GM12878 (cell line): ENCODE data around the gene CCDC15. TPM values are rescaled to one million over a fixed set of nuclear protein-coding genes. Genes with fewer than 3 reads are reported as not detected.

Source experiments
- ATAC-seq: fragments of 200-7000 bp; cut with Tn5 transposase; 3 replicates; pipeline ENCODE4 v1.9.1; 2020; ENCODE audit warnings: mild to moderate bottlenecking, moderate library complexity
- BruUV-seq: library from RNA; stranded (reverse); fragments of 400-500 nt; replicated peaks from 2 replicates; lab custom pipeline; 2021; lab: Mats Ljungman, UMichigan
- CTCF ChIA-PET: fragments of 300-600 bp; sonication (Branson Sonifier 250); formaldehyde crosslinking; extraction: SDS; loops from one replicate; lab custom pipeline; 2021; ENCODE audit warnings: inconsistent platforms; lab: Yijun Ruan, JAX
- POLR2A ChIA-PET: fragments of 350-600 bp; formaldehyde crosslinking; extraction: SDS; loops from one replicate; lab custom pipeline; 2021; ENCODE audit warnings: inconsistent platforms; lab: Charles Lee
- RAD21 ChIA-PET: fragments of 300-600 bp; sonication (Branson Sonifier 250); formaldehyde crosslinking; loops from one replicate; lab custom pipeline; 2023; ENCODE audit warnings: antibody characterized with exemption; ENCODE audit not compliant: unreplicated experiment; lab: Charles Lee
- SMC1A ChIA-PET: fragments of 300-600 bp; sonication (Branson Sonifier 250); formaldehyde crosslinking; loops from one replicate; lab custom pipeline; 2023; ENCODE audit not compliant: unreplicated experiment, uncharacterized antibody; lab: Charles Lee
- DNase-seq: peaks from one replicate; pipeline ENCODE4 v3.0.0-alpha.2; 2011; ENCODE audit warnings: low read depth, low spot score
- FAIRE-seq: peaks from 3 replicates; lab custom pipeline; 2011; peaks lifted over from hg19 to GRCh38; lab: Jason Lieb, UNC
- H2AFZ ChIP-seq: 2 replicates; pipeline ENCODE4 v1.6.0; 2011; ENCODE audit warnings: low read depth, low read length, control low read depth; ENCODE audit not compliant: control insufficient read depth
- H3K27ac ChIP-seq: 2 replicates; pipeline ENCODE4 v1.5.1; 2011; ENCODE audit warnings: control low read depth; ENCODE audit not compliant: control insufficient read depth, insufficient read depth
- H3K27me3 ChIP-seq, 2 experiments: replicated peaks in 1 of 2; 2 replicates each; pipeline versions ENCODE4 v1.6.0 to v1.6.1; 2011; ENCODE audit warnings: low read length in 1 of 2; ENCODE audit not compliant: control insufficient read depth in 2 of 2, insufficient read depth in 2 of 2
- H3K36me3 ChIP-seq, 2 experiments: 2 replicates each; pipeline ENCODE4 v1.5.1; 2011; ENCODE audit warnings: low read length in 1 of 2; ENCODE audit not compliant: control insufficient read depth in 2 of 2, insufficient read depth in 2 of 2
- H3K4me1 ChIP-seq: 2 replicates; pipeline ENCODE4 v1.6.1; 2011; ENCODE audit warnings: mild to moderate bottlenecking, low read length, moderate library complexity, mixed read lengths; ENCODE audit not compliant: control insufficient read depth, insufficient read depth
- H3K4me2 ChIP-seq: 2 replicates; pipeline ENCODE4 v1.6.0; 2011; ENCODE audit warnings: control low read depth; ENCODE audit not compliant: control insufficient read depth, insufficient read depth
- H3K4me3 ChIP-seq: fragments of 200-600 bp; sonication (generic); 2 replicates; pipeline ENCODE4 v1.5.1; 2016
- H3K79me2 ChIP-seq: 2 replicates; pipeline ENCODE4 v1.6.0; 2011; ENCODE audit warnings: low read length; ENCODE audit not compliant: control insufficient read depth, insufficient read depth
- H3K9ac ChIP-seq: 2 replicates; pipeline ENCODE4 v1.8.0; 2011; ENCODE audit warnings: low read length, control low read depth, mixed read lengths; ENCODE audit not compliant: control insufficient read depth, insufficient read depth
- H3K9me3 ChIP-seq: replicated peaks from 3 replicates; pipeline ENCODE4 v1.5.1; 2011; ENCODE audit warnings: mild to moderate bottlenecking, low read length; ENCODE audit not compliant: control insufficient read depth, insufficient read depth
- H4K20me1 ChIP-seq: 2 replicates; pipeline ENCODE4 v1.6.0; 2011; ENCODE audit not compliant: control insufficient read depth, insufficient read depth
- E2F8 ChIP-seq: fragments of 450-650 bp; IDR thresholded peaks from 2 replicates; pipeline ENCODE4 v1.6.1; 2018; ENCODE audit warnings: mild to moderate bottlenecking, low read depth, moderate library complexity; ENCODE audit not compliant: partially characterized antibody
- EP300 ChIP-seq, 2 experiments: fragments of 150-350 bp in 1 of 2; IDR thresholded peaks; 2 replicates each; pipeline ENCODE4 v1.6.1; 2011 to 2012; ENCODE audit warnings: low read depth in 2 of 2, low read length in 2 of 2, borderline replicate concordance in 1 of 2, improper control_type of control experiment in 1 of 2, inconsistent platforms in 1 of 2; ENCODE audit not compliant: control insufficient read depth in 1 of 2
- GABPA ChIP-seq: IDR thresholded peaks from 2 replicates; pipeline ENCODE4 v1.6.1; 2014; ENCODE audit warnings: antibody characterized with exemption, low read depth, mild to moderate bottlenecking, inconsistent platforms
- HDGF ChIP-seq: fragments of 450-650 bp; IDR thresholded peaks from 2 replicates; pipeline ENCODE4 v1.6.1; 2016; ENCODE audit warnings: antibody characterized with exemption
- KAT2A ChIP-seq: conservative IDR thresholded peaks from 2 replicates; pipeline ENCODE4 v1.6.1; 2011; ENCODE audit warnings: low read depth, low read length; ENCODE audit not compliant: control insufficient read depth
- KLF5 ChIP-seq: fragments of 450-650 bp; IDR thresholded peaks from 2 replicates; pipeline ENCODE4 v1.6.1; 2014; ENCODE audit warnings: mild to moderate bottlenecking; ENCODE audit not compliant: partially characterized antibody
- MTA2 ChIP-seq: fragments of 450-650 bp; IDR thresholded peaks from 2 replicates; pipeline ENCODE4 v1.6.1; 2016; ENCODE audit warnings: low read depth, mild to moderate bottlenecking, moderate library complexity
- MYB ChIP-seq: fragments of 150-350 bp; IDR thresholded peaks from 2 replicates; pipeline ENCODE4 v1.6.1; 2014; ENCODE audit warnings: mild to moderate bottlenecking, low read depth, low read length, borderline replicate concordance
- NKRF ChIP-seq: fragments of 450-650 bp; conservative IDR thresholded peaks from 2 replicates; pipeline ENCODE4 v1.6.1; 2017; ENCODE audit warnings: mild to moderate bottlenecking, moderate library complexity
- RAD21 ChIP-seq: IDR thresholded peaks from 2 replicates; pipeline ENCODE4 v1.6.1; 2011; ENCODE audit warnings: mild to moderate bottlenecking, low read depth, low read length, moderate library complexity; ENCODE audit not compliant: insufficient read depth
- ZBED1 ChIP-seq: IDR thresholded peaks from 2 replicates; pipeline ENCODE4 v1.6.1; 2016; ENCODE audit warnings: borderline replicate concordance
- ZBTB33 ChIP-seq: fragments of 450-650 bp; IDR thresholded peaks from 2 replicates; pipeline ENCODE4 v1.6.1; 2017; ENCODE audit warnings: mild to moderate bottlenecking
- ZNF687 ChIP-seq: fragments of 450-650 bp; IDR thresholded peaks from 2 replicates; pipeline ENCODE4 v1.6.1; 2017; ENCODE audit warnings: mild to moderate bottlenecking, moderate library complexity
- WGBS: methylation state at CpG from one replicate; pipeline ENCODE4 v1.1.6; 2016; ENCODE audit warnings: low lambda C conversion rate; ENCODE audit not compliant: insufficient replicate concordance, insufficient coverage; ENCODE audit errors: missing lambda C conversion rate; 5-methylcytosine and 5-hydroxymethylcytosine counted together
- in situ Hi-C: fragments of 300-500 bp; cut with MboI; formaldehyde crosslinking; loops from 9 replicates; pipeline ENCODE4 v1.14.3; 2018; ENCODE audit warnings: mixed read lengths
- intact Hi-C: fragments of 100-400 bp; cut with micrococcal nuclease; formaldehyde crosslinking; loops from one replicate; pipeline ENCODE4 v1.14.2; 2022; ENCODE audit not compliant: unreplicated experiment
- polyA plus RNA-seq, 11 experiments: library from polyadenylated mRNA; depleted of rRNA in 4 of 11; unstranded in 6 of 11; stranded (reverse) in 5 of 11; fragments of >200 nt; fragmentation: Nextera tagmentation in 4 of 11; fragmentation: Illumina TruSeq in 1 of 11; extraction: Ambion mirVana in 4 of 11; extraction: Trizol in 1 of 11; gene quantifications; 1 replicate in 1 of 11; 2 replicates in 10 of 11; pipeline versions ENCODE4 v1.2.1 to v1.2.3, GENCODE V29; 2011 to 2016; ENCODE audit warnings: inconsistent platforms in 2 of 11, missing spikeins in 2 of 11, low read depth in 1 of 11
- total RNA-seq, 4 experiments: library from RNA; depleted of rRNA in 3 of 4; stranded (reverse); fragments of >200 nt in 3 of 4; fragmentation: Illumina TruSeq in 1 of 4; extraction: Trizol in 1 of 4; gene quantifications; 2 replicates each; pipeline versions ENCODE4 v1.2.1 to v1.2.3, GENCODE V29; 2013 to 2021

Gene CCDC15
- total and polyA plus RNA-seq, 10 of the 15 experiments (the other 5 are each of a cell fraction or from before 2014, with no cell fraction given) = 2.0 to 5.3 (median 3.3) TPM

- no TSS peak for BruUV-seq
- no peaks in the 10 kb centered on the region for H3K4me1 ChIP-seq
- TF ChIP-seq RAD21 (no peak), NKRF (no peak), ZBTB33 (no peak), EP300 (IDR thresholded peaks at IDR 0.05; ENCODE audit: borderline replicate concordance in 1 of 2, control insufficient read depth in 1 of 2, low read depth in 2 of 2, low read length in 2 of 2) (no peak), GABPA (no peak), E2F8 (no peak), ZBED1 (no peak), MTA2 (no peak), ZNF687 (no peak), KAT2A (no peak), HDGF (no peak), MYB (no peak), KLF5 (no peak)
- no peak overlapping the region for H3K9ac ChIP-seq
- H3K79me2 ChIP-seq = no peaks in the 10 kb centered on the region
- H3K9me3 ChIP-seq = no peaks in the 10 kb centered on the region
- in situ Hi-C loops = no loop called here
- H3K36me3 ChIP-seq = no peaks in the 10 kb centered on the region
- intact Hi-C loops = no loop called here
- FAIRE-seq (no peak), DNase-seq (no peak), ATAC-seq (no peak)
- WGBS = 50% methylated on average over 2 of the region's 2 CpGs
- ChIA-PET CTCF (interaction anchor here (1.2 kb wide), 1 partner anchor 18 kb away, joined by 3 read pairs; no protein-coding TSS in a partner anchor), POLR2A (no interaction called here), SMC1A (no interaction called here), RAD21 (no interaction called here)
- no peaks in the 10 kb centered on the region for H4K20me1 ChIP-seq
- no peak overlapping the region for H3K27ac ChIP-seq
- H2AFZ ChIP-seq = no peak overlapping the region
- no peak overlapping the region for H3K4me2 ChIP-seq
- no peaks in the 10 kb centered on the region for H3K27me3 ChIP-seq
- no peak overlapping the region for H3K4me3 ChIP-seq
Measured at GRCh38 chr11:125055107-125055715, 101.2 kb downstream of the CCDC15 start.
